HG03025 (cell line): ENCODE measurements around the gene CMKLR1.

Experiments
- ATAC-seq: cut with Tn5 transposase; IDR thresholded peaks from one replicate; pipeline ENCODE4 v1.9.1; 2021; ENCODE audit warnings: mild to moderate bottlenecking, moderate library complexity; ENCODE audit not compliant: unreplicated experiment, low FRiP score

CMKLR1 gene

DNA sequence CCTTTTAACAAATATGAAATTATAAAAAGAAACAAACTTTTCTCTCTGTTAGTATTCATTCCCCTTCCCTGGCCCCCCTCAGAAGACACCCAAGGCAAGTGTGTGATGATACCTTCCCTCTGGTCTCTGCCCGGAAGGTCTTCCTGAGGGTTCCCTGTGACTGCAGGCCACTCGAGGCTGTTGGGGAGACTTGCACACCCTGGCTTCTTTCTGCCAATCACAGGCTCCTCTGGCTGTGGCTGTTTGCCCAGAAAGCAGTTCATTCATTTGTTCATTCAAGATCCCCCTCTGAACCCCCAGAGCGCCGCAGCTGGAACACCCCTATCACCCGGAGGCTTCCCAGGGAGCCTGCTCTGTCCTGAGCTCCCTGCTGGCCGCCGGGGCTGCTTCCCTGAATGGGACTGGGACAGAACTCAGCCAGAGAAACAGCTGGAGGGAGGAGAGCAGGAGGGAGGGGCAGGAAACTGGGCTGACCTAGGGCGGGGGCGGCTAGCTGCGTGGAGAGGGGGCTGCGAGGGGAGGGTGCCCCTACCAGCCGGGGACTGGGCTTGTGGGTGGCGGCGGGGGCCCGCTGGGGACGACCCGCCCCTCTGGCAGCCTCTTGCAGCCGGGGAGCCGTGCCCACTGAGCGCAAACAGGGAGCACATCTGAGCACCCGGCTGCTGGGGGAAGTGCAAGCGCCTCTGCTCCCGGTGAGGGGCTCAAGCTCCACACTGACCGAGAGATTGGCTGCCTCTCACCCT is at the start of gene CMKLR1:
CMKLR1 (minus strand) TSS at position 397 of the 743 bp plus-strand sequence. CDS start 45,720 bp downstream, outside the sequence.
- ATAC-seq = no peak

DNA sequence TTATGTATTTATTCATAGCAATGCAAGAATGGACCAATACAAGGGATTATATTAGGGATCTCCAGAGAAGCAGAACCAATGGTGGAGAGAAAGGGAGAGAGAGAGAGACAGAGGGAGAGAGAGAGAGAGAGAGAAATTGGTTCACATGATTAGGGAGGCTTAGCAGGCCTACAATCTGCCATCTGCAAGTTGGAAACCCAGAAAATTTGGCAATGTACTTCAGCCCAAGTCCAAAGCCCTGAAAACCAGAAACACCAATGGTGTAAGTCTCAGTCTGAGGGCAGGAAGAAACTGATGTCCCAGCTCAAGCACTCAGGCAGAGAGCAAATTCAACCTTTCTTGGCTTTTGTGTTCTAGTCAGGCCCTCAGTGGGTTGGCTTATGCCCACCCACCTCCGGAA is 48.7 kb upstream of the CMKLR1 start:
- ATAC-seq = no peak

DNA sequence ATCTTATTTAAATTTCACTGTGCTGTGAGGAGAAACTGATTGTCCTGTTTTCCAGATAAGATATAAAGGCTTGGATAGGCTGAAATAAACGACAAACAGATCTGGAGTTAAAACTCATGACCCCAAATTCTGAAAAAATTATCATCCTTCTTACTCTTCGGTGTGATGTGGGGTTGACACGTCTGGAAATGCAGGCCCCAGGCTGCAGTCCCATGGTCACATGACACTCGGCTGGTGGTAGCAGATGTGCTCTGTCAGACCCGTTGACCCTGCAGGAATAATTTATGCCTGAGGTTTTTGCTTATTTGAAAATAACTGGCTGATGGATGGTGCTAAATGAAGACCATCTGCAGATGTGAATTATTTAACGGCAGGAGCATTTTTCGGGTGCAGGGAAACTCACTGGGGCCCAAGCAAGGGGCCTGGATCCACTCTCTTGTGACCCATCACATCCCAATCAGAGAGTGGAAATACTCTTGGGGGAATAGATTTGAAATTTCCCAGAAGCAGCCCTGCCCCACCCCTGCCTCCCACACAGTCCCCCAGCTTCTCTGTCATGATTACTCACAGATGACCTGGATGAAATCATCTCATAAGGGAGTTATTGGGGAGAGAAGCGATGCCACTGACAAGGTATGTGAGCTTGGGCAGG is 47.7 kb upstream of the CMKLR1 start:
- ATAC-seq = no peak

DNA sequence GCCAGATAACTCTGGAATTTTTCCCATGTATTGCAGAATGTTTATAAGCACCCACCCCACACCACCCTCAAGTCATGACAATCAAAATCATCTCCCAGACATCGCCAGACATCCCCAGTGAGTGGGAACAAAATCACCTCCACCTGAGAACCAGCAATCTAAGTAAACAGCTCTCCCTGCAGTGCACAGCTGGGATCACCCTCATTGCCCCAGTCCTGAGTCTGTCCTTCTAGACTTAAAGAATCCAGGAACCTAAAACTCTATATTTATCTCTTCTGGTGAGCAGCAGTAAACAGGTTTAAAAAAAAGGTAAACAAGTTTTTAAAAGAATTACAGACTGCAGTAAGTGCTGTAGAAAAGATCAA is 43.3 kb upstream of the CMKLR1 start:
- no peak for ATAC-seq

DNA sequence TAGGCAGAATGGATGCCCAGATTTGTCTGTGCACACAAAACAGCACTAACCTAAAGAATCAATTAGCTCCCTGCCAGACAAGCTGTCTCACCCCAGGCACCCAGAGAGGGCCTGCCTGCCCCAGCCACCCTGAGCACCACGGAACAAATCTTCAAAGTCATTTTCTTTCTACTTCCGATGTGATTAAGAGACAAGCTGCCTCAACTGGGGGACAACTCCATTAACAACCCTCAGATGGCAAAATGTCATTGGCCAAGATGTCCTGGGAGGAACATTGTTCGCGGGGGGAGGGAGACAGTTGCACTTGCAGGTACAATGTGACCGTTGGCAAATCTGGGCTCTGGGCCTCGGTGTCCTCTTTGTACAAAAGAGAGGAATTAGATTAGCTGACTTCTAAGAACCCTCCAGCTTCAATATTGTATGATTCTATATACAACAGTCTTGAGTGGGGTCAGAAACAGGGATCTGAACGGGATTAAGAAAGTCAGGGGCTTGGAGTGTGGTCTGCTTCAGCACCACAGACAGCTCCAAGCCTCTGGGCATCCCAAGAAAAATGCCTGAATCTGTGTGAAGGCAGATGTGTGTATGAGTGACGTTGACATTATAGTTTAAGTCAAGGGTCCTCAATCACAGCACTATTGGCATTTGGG is 42.8 kb upstream of the CMKLR1 start:
- ATAC-seq = no peak

DNA sequence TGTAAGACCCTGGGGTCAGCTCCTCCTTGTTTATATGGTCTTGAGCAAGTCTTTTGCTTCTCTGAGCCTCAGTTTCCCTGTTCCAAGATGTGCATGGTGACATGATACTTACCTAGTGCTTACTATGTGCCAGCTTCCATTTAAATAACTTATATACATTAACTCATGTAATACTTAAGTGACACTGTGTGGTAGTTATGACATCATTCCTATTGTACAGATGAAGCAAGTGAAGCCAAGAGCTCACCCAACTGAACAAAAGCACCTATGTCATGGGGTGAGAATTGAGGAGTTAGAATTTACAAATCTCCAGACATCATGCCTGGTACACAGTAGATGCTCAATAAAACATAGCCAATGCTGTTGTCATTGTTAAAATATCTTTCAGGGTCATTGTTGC is 41.3 kb upstream of the CMKLR1 start:
- ATAC-seq = no peak

- ATAC-seq = no peak
These were observed 40.7 kb upstream of the CMKLR1 start for GRCh38 chr12:108379823-108380222.

DNA sequence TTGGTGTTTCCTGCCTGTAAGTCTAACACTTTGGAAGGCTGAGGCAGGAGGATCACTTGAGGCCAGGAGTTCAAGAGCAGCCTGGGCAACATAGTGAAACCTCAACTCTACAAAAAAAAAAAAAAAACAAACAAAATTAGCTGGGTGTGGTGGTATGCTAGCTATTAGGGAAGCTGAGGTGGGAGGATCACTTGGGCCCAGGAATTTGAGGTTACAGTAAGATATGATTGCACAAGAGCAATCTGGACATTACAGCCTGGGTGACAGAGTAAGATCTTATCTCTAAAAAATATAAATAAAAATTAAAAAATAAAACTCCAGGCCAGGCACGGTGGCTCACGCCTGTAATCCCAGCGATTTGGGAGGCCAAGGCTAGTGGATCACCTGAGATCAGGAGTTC is 39.8 kb upstream of the CMKLR1 start:
- ATAC-seq = no peak

DNA sequence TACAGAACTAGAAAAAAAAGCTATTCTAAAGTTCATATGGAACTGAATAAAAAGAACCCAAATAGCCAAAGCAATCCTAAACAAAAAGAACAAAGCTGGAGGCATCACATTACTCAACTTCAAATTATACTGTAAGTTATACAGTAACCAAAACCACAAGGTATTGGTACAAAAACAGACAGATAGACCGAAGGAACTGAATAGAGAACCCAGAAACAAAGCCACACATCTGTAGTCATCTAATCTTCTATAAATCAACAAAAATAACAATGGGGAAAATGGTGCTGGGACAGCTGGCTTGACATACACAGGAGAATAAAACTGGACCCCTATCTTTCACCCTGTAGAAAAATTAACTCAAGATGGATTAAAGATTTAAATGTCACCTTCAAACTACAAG is 38.1 kb upstream of the CMKLR1 start:
- ATAC-seq = no peak

GRCh38 chr12:108375986-108376663 is 37.0 kb upstream of the CMKLR1 start:
- ATAC-seq = no peak

GRCh38 chr12:108374596-108375320 is 35.6 kb upstream of the CMKLR1 start:
- ATAC-seq = no peak

DNA sequence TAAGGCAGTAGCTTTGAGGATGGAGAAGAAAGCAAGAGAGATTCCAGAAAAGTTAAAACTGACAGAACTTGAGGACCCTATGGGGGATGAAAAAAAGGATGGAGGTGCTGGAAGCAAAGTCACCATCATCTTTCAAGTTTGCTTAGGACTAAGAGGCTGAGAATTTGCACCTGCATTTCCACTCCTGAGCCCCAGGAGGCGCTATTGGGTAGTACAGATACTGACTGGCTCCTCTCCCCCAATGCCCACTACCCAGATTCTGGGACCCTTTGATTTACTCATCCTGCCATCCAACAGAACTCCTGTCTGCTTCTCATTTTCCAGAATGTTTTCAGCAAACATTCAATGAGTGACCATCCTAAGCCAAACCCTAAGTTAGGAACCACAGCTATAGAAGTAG is 34.0 kb upstream of the CMKLR1 start:
- ATAC-seq = no peak

- ATAC-seq = no peak
These were observed 32.8 kb upstream of the CMKLR1 start for GRCh38 chr12:108371801-108372344.

GRCh38 chr12:108370415-108370814 is 31.3 kb upstream of the CMKLR1 start:
- no peak for ATAC-seq

DNA sequence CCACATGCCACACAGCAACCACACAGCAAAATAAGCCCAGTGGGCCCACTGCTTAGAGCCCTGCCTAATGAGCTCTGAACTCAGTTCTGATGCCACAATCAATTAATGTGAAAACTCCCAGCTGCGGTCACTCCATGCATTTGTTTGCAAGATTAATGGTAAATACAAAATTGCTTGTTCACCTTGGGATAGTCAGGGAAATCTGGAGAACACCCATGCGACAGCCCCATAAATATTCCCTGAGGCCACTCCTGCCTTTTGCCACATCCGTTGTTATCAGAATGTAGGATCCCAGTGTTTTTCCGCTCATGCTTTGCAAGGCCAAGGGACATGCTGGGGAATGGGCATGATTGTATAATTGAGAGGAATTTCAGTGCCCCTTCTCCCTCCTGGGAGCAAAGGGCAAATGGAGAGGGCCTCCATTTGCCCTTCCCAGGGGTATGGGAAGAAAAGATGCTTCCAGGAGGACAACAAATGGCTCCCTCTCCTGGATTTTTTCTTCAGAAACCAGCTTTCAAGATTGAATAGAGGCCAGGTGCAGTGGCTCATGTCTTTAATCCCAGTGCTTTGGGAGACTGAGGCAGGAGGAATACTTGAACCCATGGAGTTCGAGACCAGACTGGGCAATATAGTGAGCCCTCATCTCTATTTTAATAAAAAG is 30.8 kb upstream of the CMKLR1 start:
- no peak for ATAC-seq

- ATAC-seq = no peak
These were observed 29.0 kb upstream of the CMKLR1 start for GRCh38 chr12:108368089-108368488.

GRCh38 chr12:108367436-108367835 is 28.3 kb upstream of the CMKLR1 start:
- no peak for ATAC-seq

DNA sequence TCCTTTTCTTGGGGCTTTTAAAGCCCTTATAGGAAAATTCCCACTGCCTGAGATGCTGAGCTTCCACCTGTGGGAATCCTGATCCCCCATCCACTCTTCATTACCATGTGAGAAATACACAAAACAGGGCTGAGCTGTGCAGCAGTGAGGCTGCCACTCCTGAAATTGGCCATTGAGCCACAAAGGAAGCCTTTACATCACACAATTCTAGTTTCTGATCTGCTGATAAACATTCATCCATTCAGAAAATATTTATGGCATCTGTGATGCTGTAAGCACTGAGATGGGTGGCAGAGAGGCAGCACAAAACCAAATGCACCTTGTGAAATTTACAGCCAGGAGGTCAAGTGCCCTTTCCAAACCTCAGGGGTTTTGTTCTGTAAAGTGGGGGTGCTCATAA is 26.2 kb upstream of the CMKLR1 start:
- ATAC-seq = no peak

- no peak for ATAC-seq
These were observed 25.8 kb upstream of the CMKLR1 start for GRCh38 chr12:108364879-108365278.

GRCh38 chr12:108363565-108363964 is 24.5 kb upstream of the CMKLR1 start:
- no peak for ATAC-seq
